Measurements from ENCODE around the gene TMX1.

- TF ChIP-seq CTCF (conservative IDR thresholded peaks at IDR 0.05; ENCODE audit: low read depth, low read length) (no peak), EZH2 (IDR thresholded peaks at IDR 0.05; ENCODE audit: low read length, unreplicated experiment) (no peak), EZH2phosphoT487 (IDR thresholded peaks at IDR 0.05; ENCODE audit: borderline replicate concordance, low read length) (no peak)
Measured at GRCh38 chr14:51205486-51205885, 34.6 kb upstream of the TMX1 start.
